ENCODE measurements around the gene PRDM2.

DNA sequence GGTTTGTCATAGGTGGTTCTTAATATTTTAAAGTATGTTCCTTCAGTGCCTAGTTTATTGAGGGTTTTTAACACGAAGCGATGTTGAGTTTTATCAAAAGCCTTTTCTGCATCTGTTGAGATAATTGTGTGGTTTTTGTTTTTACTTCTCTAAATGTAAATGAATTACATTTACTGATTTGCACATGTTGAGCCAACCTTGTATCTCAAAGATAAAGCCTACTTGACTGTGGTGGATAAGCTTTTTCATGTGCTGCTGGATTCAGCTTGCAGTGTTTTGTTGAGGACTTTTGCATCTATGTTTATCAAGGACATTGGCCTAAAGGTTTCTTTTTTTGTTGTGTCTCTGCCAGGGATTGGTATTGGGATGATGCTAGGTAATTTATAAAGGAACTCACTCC, 142.5 kb downstream of the PRDM2 start:
- TF ChIP-seq EZH2 (IDR thresholded peaks at IDR 0.05; ENCODE audit: insufficient read depth, poor library complexity, severe bottlenecking) (no peak), EZH2phosphoT487 (IDR thresholded peaks at IDR 0.05; ENCODE audit: insufficient read depth, low read depth) (no peak)
